Transverse colon (tissue), 4 donors: ENCODE results near the gene PARN. TPM values are rescaled to one million over a fixed set of nuclear protein-coding genes. Genes with fewer than 3 reads are reported as not detected.

Source experiments
- DNase-seq: peaks from one replicate; pipeline ENCODE4 v3.0.0-alpha.2; 2019
- H3K27ac ChIP-seq, 4 donors: fragments of 200-600 bp; sonication (generic); 2 replicates each; pipeline ENCODE4 v1.5.1; 2016 to 2018; ENCODE audit warnings: inconsistent platforms in 4 of 4
- H3K27me3 ChIP-seq: fragments of 200-600 bp; sonication (generic); 2 replicates; pipeline ENCODE4 v1.5.1; 2017; ENCODE audit warnings: inconsistent platforms
- H3K36me3 ChIP-seq, 4 donors: fragments of 200-600 bp; sonication (generic); 2 replicates each; pipeline ENCODE4 v1.5.1; 2017 to 2019; ENCODE audit warnings: inconsistent platforms in 4 of 4
- H3K4me1 ChIP-seq, 4 donors: fragments of 200-600 bp; sonication (generic); 2 replicates each; pipeline ENCODE4 v1.5.1; 2017 to 2020; ENCODE audit warnings: inconsistent platforms in 4 of 4
- H3K4me3 ChIP-seq, 4 donors: fragments of 200-600 bp; sonication (generic); 1 replicate in 1 of 4; 2 replicates in 3 of 4; pipeline versions ENCODE4 v1.5.1 to v1.6.1; 2017 to 2019; ENCODE audit warnings: inconsistent platforms in 4 of 4
- H3K9me3 ChIP-seq, 2 donors: fragments of 200-600 bp; sonication (generic); 2 replicates each; pipeline ENCODE4 v1.5.1; 2017 to 2019; ENCODE audit warnings: inconsistent platforms in 2 of 2
- CTCF ChIP-seq, 5 experiments: fragments of 200-600 bp in 3 of 5; fragments of 450-650 bp in 2 of 5; sonication (generic) in 3 of 5; IDR thresholded peaks; 1 replicate in 2 of 5; 2 replicates in 3 of 5; pipeline ENCODE4 v1.5.1; 2016 to 2017; ENCODE audit warnings: antibody characterized with exemption in 5 of 5, inconsistent platforms in 3 of 5, mild to moderate bottlenecking in 2 of 5, moderate library complexity in 1 of 5
- EP300 ChIP-seq: sonication (generic); formaldehyde crosslinking; IDR thresholded peaks from one replicate; pipeline ENCODE4 v1.6.1; 2017; ENCODE audit warnings: antibody characterized with exemption, low read depth
- POLR2A ChIP-seq: fragments of 450-650 bp; IDR thresholded peaks from one replicate; pipeline ENCODE4 v1.6.1; 2016; ENCODE audit warnings: antibody characterized with exemption, mild to moderate bottlenecking, moderate library complexity
- POLR2AphosphoS5 ChIP-seq, 3 donors: sonication (generic); formaldehyde crosslinking; IDR thresholded peaks; one replicate each; pipeline ENCODE4 v1.6.1; 2016; ENCODE audit warnings: antibody characterized with exemption in 3 of 3
- WGBS, 2 donors: methylation state at CpG; one replicate each; pipeline ENCODE4 v1.1.5; 2018; ENCODE audit warnings: low coverage in 1 of 2; 5-methylcytosine and 5-hydroxymethylcytosine counted together
- in situ Hi-C, 4 donors: fragments of 200-750 bp; cut with MboI; loops; one replicate each; pipeline versions ENCODE4 v1.15.0 to v1.15.1; 2017; ENCODE audit warnings: low sequenced_read_pairs in 3 of 4, low pct_ligation_motif_present in 1 of 4, low pct_unique_long_range_greater_than_20kb in 1 of 4
- intact Hi-C: fragments of 100-400 bp; cut with DNase I; formaldehyde crosslinking; loops from one replicate; pipeline ENCODE4 v1.15.1; 2023; ENCODE audit warnings: low total_unique reads
- total RNA-seq, 4 donors: library from RNA; depleted of rRNA; stranded (reverse); fragments of >200 nt; gene quantifications; one replicate each; pipeline ENCODE4 v1.1.0, GENCODE V29; 2016

The PARN gene
- total RNA-seq, 4 donors from 2014 or later: 26.9 to 57.3 (median 34.1) TPM

- Histone ChIP-seq H3K27ac (peak overlapping the region; percentile 63 to 85 (median 76)), H3K9me3 (no peaks in the 10 kb centered on the region), H3K4me3 (no peak overlapping the region), H3K36me3 (no peaks in the 10 kb centered on the region), H3K4me1 (peaks cover 4 to 49% (median 34%) of the 10 kb centered on the region in 4 donors), H3K27me3 (no peaks in the 10 kb centered on the region)
- 33 to 40% methylated on average over 1 to 7 of the region's 7 CpGs for WGBS, 2 donors
- in situ Hi-C loops: no loop called here
- TF ChIP-seq EP300 (no peak), CTCF (IDR thresholded peaks at IDR 0.05) (no peak), POLR2A (no peak), POLR2AphosphoS5 (IDR thresholded peaks at IDR 0.05) (peak in 2 of 3 donors; percentile 35 to 39)
- intact Hi-C loops: no loop called here
- peak; percentile 39 for DNase-seq
These were observed 42.4 kb upstream of the PARN start for GRCh38 chr16:14672403-14672971.

- peak; percentile 90 for DNase-seq
- TF ChIP-seq POLR2A (peak; percentile 22), EP300 (no peak), CTCF (IDR thresholded peaks at IDR 0.05) (peak; percentile 14 to 86 (median 43)), POLR2AphosphoS5 (IDR thresholded peaks at IDR 0.05) (peak in 2 of 3 donors; percentile 69 to 77)
- 60% methylated on average over 4 of the region's 4 CpGs; no CpG with 5 or more reads in 1 of the 2 donors for WGBS, 2 donors
- in situ Hi-C loops: no loop called here
- Histone ChIP-seq H3K4me3 (no peak overlapping the region), H3K9me3 (no peaks in the 10 kb centered on the region), H3K36me3 (peaks cover 0 to 21% (median 8%) of the 10 kb centered on the region in 4 donors), H3K27me3 (no peaks in the 10 kb centered on the region), H3K27ac (peak overlapping the region; percentile 63 to 85 (median 80)), H3K4me1 (peaks cover 4 to 52% (median 38%) of the 10 kb centered on the region in 4 donors)
- intact Hi-C loops: no loop called here
These were observed 39.7 kb upstream of the PARN start for GRCh38 chr16:14669776-14670175.

- Histone ChIP-seq H3K27me3 (no peaks in the 10 kb centered on the region), H3K4me3 (no peak overlapping the region), H3K36me3 (peaks cover 0 to 30% (median 14%) of the 10 kb centered on the region in 4 donors), H3K9me3 (no peaks in the 10 kb centered on the region), H3K27ac (peak overlapping the region; percentile 72 to 85 (median 80)), H3K4me1 (peaks cover 4 to 52% (median 38%) of the 10 kb centered on the region in 4 donors)
- in situ Hi-C loops (no loop called here), intact Hi-C loops (no loop called here)
- 51 to 56% methylated on average over 4 to 7 of the region's 7 CpGs for WGBS, 2 donors
- TF ChIP-seq POLR2A (peak; percentile 19), CTCF (IDR thresholded peaks at IDR 0.05) (no peak), EP300 (no peak), POLR2AphosphoS5 (IDR thresholded peaks at IDR 0.05) (peak in 2 of 3 donors; percentile 58 to 77)
- DNase-seq: peak; percentile 32
These were observed 38.6 kb upstream of the PARN start for GRCh38 chr16:14668556-14669223.
